HEK293T (cell line): ENCODE results near the gene EBI3.

Source experiments
- CTCF ChIA-PET: fragments of 350-600 bp; formaldehyde crosslinking; extraction: SDS; loops from one replicate; lab custom pipeline; 2021; ENCODE audit warnings: antibody characterized with exemption, inconsistent platforms; lab: Yijun Ruan, JAX
- POLR2A ChIA-PET: fragments of 350-600 bp; formaldehyde crosslinking; extraction: SDS; loops from one replicate; lab custom pipeline; 2020; ENCODE audit warnings: antibody characterized with exemption, inconsistent platforms; lab: Yijun Ruan, JAX
- DNase-seq: peaks from one replicate; pipeline ENCODE4 v3.0.0; 2012; ENCODE audit warnings: mixed read lengths; ENCODE audit errors: extremely low spot score
- ARNT ChIP-seq: fragments of 450-650 bp; IDR thresholded peaks from 2 replicates; pipeline ENCODE4 v1.6.1; 2017; ENCODE audit warnings: mild to moderate bottlenecking
- BHLHE40 ChIP-seq: fragments of 450-650 bp; IDR thresholded peaks from 2 replicates; pipeline ENCODE4 v1.6.1; 2016; ENCODE audit warnings: mild to moderate bottlenecking, moderate library complexity, borderline replicate concordance
- CTBP1 ChIP-seq: fragments of 450-650 bp; IDR thresholded peaks from 2 replicates; pipeline ENCODE4 v1.6.1; 2016; ENCODE audit warnings: borderline replicate concordance
- ELF4 ChIP-seq: fragments of 450-650 bp; IDR thresholded peaks from 2 replicates; pipeline ENCODE4 v1.6.1; 2017; ENCODE audit warnings: antibody characterized with exemption
- FOXA1 ChIP-seq: fragments of 450-650 bp; IDR thresholded peaks from 2 replicates; pipeline ENCODE4 v1.6.1; 2016; ENCODE audit warnings: mild to moderate bottlenecking
- FOXK2 ChIP-seq: fragments of 450-650 bp; IDR thresholded peaks from 2 replicates; pipeline ENCODE4 v1.6.1; 2016; ENCODE audit warnings: mild to moderate bottlenecking
- FOXM1 ChIP-seq: fragments of 450-650 bp; IDR thresholded peaks from 2 replicates; pipeline ENCODE4 v1.6.1; 2017; ENCODE audit warnings: mild to moderate bottlenecking, borderline replicate concordance
- HDGF ChIP-seq: fragments of 450-650 bp; IDR thresholded peaks from 2 replicates; pipeline ENCODE4 v1.6.1; 2017; ENCODE audit warnings: antibody characterized with exemption, borderline replicate concordance
- L3MBTL2 ChIP-seq: fragments of 450-650 bp; conservative IDR thresholded peaks from 2 replicates; pipeline ENCODE4 v1.6.1; 2016; ENCODE audit warnings: mild to moderate bottlenecking
- LEF1 ChIP-seq: fragments of 450-650 bp; IDR thresholded peaks from 2 replicates; pipeline ENCODE4 v1.6.1; 2017; ENCODE audit warnings: mild to moderate bottlenecking, borderline replicate concordance
- NFRKB ChIP-seq: fragments of 450-650 bp; IDR thresholded peaks from 2 replicates; pipeline ENCODE4 v1.6.1; 2016; ENCODE audit warnings: mild to moderate bottlenecking, moderate library complexity
- PKNOX1 ChIP-seq: fragments of 450-650 bp; IDR thresholded peaks from 2 replicates; pipeline ENCODE4 v1.6.1; 2016
- SP1 ChIP-seq: fragments of 450-650 bp; IDR thresholded peaks from 2 replicates; pipeline ENCODE4 v1.6.1; 2017
- SUZ12 ChIP-seq: fragments of 450-650 bp; IDR thresholded peaks from 2 replicates; pipeline ENCODE4 v1.6.1; 2016; ENCODE audit warnings: mild to moderate bottlenecking
- TARDBP ChIP-seq: fragments of 450-650 bp; IDR thresholded peaks from 2 replicates; pipeline ENCODE4 v1.6.1; 2016
- ZNF384 ChIP-seq: fragments of 450-650 bp; IDR thresholded peaks from 2 replicates; pipeline ENCODE4 v1.6.1; 2016

Gene EBI3

GRCh38 chr19:4246767-4247593 lies 17.7 kb downstream of the EBI3 start, which contains the start of gene YJU2:
YJU2 (plus strand) TSS chr19:4247080; CDS start chr19:4247147, 67 bp downstream.
- CTCF ChIA-PET, result interaction anchor here (0.7 to 1.2 kb wide), 3 partner anchors 13 to 155 kb away, joined by 3 to 4 read pairs (median 3); no protein-coding TSS in a partner anchor
- peak; percentile 100 for DNase-seq
- POLR2A ChIA-PET, result interaction anchor here (0.7 to 1.3 kb wide), 11 partner anchors 9 to 485 kb away, joined by 3 to 20 read pairs (median 3); partner anchors contain the start of genes CHAF1A, FSD1, MPND and MRPL54
- no peak for TF ChIP-seq FOXA1
- TF ChIP-seq SUZ12, result no peak
- 0 out of 2 replicates have a peak, but pooled peaks have one; percentile 23 for TF ChIP-seq HDGF
- TF ChIP-seq PKNOX1, result peak; percentile 100
- peak; percentile 87 for TF ChIP-seq FOXM1
- peak; percentile 99 for TF ChIP-seq ELF4
- TF ChIP-seq TARDBP, result 0 out of 2 replicates have a peak, but pooled peaks have one; percentile 13
- TF ChIP-seq LEF1, result peak; percentile 84
- peak; percentile 61 for TF ChIP-seq L3MBTL2
- TF ChIP-seq CTBP1, result peak; percentile 93
- TF ChIP-seq FOXK2, result no peak
- TF ChIP-seq SP1, result peak; percentile 59
- peak; percentile 72 for TF ChIP-seq ZNF384
- no peak for TF ChIP-seq ARNT
- TF ChIP-seq BHLHE40, result no peak
- peak; percentile 87 for TF ChIP-seq NFRKB

GRCh38 chr19:4256563-4256962 lies 27.2 kb downstream of the EBI3 start:
- DNase-seq, result no peak
- TF ChIP-seq HDGF, result no peak
- TF ChIP-seq TARDBP, result no peak
- TF ChIP-seq L3MBTL2, result no peak
- TF ChIP-seq PKNOX1, result no peak
- TF ChIP-seq ZNF384, result no peak
- TF ChIP-seq CTBP1, result no peak
- no peak for TF ChIP-seq BHLHE40
- no peak for TF ChIP-seq SP1
- TF ChIP-seq ARNT, result no peak
- no peak for TF ChIP-seq FOXA1
- TF ChIP-seq LEF1, result no peak
- TF ChIP-seq NFRKB, result no peak
- no peak for TF ChIP-seq FOXM1
- no peak for TF ChIP-seq SUZ12
- no peak for TF ChIP-seq FOXK2
- no peak for TF ChIP-seq ELF4
- ChIA-PET POLR2A (interaction anchor here (0.8 kb wide), 1 partner anchor 10 kb away, joined by 3 read pairs; the partner anchor contains the start of gene YJU2), CTCF (interaction anchor here (0.6 to 1.0 kb wide), 2 partner anchors 11 to 29 kb away, joined by 3 read pairs; no protein-coding TSS in a partner anchor)

- POLR2A ChIA-PET, result interaction anchor here (0.8 kb wide), 1 partner anchor 10 kb away, joined by 3 read pairs; the partner anchor contains the start of gene YJU2
- no peak for DNase-seq
- TF ChIP-seq BHLHE40 (no peak), SUZ12 (no peak), FOXA1 (no peak), FOXM1 (no peak), SP1 (no peak), HDGF (no peak), ARNT (no peak), CTBP1 (no peak), ELF4 (no peak), FOXK2 (no peak)
- CTCF ChIA-PET, result interaction anchor here (0.6 to 1.0 kb wide), 2 partner anchors 11 to 29 kb away, joined by 3 read pairs; no protein-coding TSS in a partner anchor
These were observed 27.7 kb downstream of the EBI3 start for GRCh38 chr19:4257025-4257424.

- ChIA-PET POLR2A (interaction anchor here (1.1 kb wide), 1 partner anchor 11 kb away, joined by 3 read pairs; the partner anchor contains the start of gene YJU2), CTCF (interaction anchor here (0.6 kb wide), 1 partner anchor 73 kb away, joined by 3 read pairs; no protein-coding TSS in a partner anchor)
- DNase-seq, result no peak
- TF ChIP-seq FOXM1 (no peak), TARDBP (no peak), CTBP1 (no peak), FOXA1 (no peak), L3MBTL2 (no peak), SUZ12 (no peak), SP1 (no peak), PKNOX1 (no peak), LEF1 (no peak), ARNT (no peak), ZNF384 (no peak), NFRKB (no peak)
These were observed 28.9 kb downstream of the EBI3 start for GRCh38 chr19:4258181-4258580.

GRCh38 chr19:4260613-4261191 lies 31.4 kb downstream of the EBI3 start:
- no peak for DNase-seq
- ChIA-PET POLR2A (no interaction called here), CTCF (interaction anchor here (1.6 kb wide), 1 partner anchor 92 kb away, joined by 7 read pairs; no protein-coding TSS in a partner anchor)
- TF ChIP-seq SP1, result no peak
- no peak for TF ChIP-seq SUZ12
- no peak for TF ChIP-seq FOXA1
- no peak for TF ChIP-seq L3MBTL2
- TF ChIP-seq ARNT, result no peak
- TF ChIP-seq ZNF384, result no peak
- TF ChIP-seq CTBP1, result no peak
- no peak for TF ChIP-seq PKNOX1
- TF ChIP-seq HDGF, result no peak
- TF ChIP-seq BHLHE40, result no peak
